NCI-H82 treated with DMSO at 0.1 percent for 48 hours (cell line): Measurements from ENCODE around the gene PREPL.

Experiments used
- DNase-seq: peaks from one replicate; lab custom pipeline; 2025; ENCODE audit not compliant: unreplicated experiment; lab: John Stamatoyannopoulos, UW

PREPL gene

DNA sequence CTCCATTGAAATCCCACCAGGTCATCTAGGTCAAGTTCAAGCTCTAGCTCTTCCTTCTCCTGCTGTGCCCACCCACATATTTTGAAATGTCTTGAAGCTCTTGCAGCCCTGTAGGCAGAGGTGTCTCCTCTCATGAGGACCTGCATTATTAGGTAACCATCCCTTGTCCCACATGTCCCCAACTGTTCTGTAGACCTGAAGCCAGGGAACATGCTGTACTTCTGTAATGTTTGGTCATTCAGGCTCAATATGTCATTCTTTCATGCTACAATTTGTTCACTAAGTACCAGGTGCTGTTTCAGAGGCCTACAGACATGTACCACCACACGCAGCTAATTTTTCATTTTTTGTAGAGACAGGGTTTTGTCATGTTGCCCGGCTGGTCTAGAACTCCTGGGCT lies 63.9 kb downstream of the PREPL start:
- no peak for DNase-seq

DNA sequence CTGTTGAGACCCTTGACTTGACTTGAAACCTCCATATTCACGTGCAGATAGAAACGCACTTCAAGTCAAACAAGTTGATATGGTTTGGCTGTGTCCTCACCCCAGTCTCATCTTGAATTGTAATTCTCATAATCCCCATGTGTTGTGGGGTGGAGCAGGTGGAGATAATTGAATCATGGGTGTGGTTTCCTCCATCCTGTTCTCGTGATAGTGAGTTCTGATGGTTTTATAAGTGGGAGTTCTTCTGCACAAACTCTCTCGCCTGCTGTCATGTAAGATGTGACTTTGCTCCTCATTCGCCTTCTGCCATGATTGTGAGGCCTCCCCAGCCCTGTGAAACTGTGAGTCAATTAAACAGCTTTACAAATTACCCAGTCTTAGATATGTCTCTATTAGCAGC lies 64.6 kb downstream of the PREPL start:
- DNase-seq: no peak

DNA sequence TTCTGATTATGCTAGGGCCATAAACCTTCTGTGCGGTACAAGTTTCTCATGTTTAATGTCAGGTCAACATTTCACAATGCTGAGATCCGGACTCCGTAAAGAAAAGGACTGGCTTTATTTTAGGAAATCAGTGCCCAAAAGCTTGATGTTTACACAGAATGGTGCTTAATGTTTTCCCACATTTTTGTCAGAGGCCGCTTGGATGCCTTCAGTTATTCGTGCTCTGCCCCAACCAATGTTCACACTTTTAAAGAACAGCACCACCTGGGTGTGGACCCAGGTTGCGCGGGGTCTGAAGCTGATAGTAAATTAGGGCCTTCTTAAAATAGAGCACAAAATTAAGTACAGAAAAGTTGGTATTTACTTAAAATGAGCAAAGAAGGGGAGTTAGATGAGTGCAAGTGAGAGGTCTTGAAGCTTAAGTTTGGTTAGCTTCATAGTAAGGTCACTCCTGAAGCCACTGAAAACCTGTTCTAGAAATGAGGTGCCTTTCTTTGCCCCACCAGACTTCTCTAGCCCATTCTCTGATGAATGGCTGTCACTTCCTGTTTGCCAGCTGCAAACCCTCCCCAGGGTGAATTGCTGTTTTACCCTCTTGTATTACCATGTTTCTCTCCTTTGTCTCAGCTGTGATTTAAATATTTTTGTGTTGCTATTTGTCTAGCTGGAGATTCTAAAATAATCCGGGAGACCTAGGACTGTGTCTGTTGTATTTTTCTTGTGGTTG lies 65.5 kb downstream of the PREPL start:
- no peak for DNase-seq

GRCh38 chr2:44295113-44295512 lies 66.2 kb downstream of the PREPL start:
- no peak for DNase-seq

DNA sequence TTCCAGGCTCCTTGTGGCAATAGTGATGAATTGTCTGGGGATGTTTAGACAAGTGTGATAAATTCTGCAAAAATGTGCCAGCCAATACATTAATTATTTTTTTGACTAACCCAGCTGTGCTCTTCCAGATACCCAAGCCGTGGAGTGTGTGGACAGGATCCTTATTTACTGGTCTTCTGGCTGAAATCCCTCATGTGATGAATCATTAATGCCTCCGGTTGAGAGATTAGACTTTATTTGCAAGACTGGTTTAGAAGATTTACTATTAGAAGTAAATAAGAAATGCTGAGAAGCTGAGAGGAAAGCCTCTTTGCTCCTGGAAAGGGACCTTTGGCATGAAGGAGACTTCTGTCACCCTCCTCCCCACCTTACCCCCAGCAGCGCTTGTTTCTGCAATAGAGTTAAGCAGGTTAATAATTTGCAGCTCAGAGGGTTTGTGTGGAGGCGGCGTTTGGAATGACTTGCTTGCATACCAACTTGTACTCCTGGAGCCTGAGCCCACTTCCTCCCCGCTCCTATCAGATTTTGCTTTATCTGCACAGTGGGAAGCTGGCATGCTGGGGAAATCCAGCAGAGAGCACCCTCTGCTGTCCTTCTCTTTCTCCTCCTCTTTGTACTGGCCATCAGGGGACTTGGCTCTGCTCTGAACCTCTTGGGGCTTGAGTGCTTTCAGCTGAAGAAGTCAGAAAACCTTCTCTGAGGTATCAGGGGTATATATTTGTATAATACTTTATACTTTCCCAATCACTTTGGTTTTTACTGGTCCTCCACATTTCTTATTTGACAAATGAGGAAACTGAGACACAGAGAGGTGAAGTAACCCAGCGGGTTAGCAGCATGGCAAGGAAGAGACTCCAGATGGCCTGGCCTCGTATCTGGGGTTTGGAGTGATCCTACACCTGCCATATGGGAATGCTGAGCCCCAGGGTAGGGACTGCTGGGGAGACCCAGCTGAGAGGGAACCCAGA lies 69.7 kb downstream of the PREPL start:
- DNase-seq: peak; percentile 40

- DNase-seq: no peak
These were observed 71.0 kb downstream of the PREPL start for GRCh38 chr2:44290261-44290660.

DNA sequence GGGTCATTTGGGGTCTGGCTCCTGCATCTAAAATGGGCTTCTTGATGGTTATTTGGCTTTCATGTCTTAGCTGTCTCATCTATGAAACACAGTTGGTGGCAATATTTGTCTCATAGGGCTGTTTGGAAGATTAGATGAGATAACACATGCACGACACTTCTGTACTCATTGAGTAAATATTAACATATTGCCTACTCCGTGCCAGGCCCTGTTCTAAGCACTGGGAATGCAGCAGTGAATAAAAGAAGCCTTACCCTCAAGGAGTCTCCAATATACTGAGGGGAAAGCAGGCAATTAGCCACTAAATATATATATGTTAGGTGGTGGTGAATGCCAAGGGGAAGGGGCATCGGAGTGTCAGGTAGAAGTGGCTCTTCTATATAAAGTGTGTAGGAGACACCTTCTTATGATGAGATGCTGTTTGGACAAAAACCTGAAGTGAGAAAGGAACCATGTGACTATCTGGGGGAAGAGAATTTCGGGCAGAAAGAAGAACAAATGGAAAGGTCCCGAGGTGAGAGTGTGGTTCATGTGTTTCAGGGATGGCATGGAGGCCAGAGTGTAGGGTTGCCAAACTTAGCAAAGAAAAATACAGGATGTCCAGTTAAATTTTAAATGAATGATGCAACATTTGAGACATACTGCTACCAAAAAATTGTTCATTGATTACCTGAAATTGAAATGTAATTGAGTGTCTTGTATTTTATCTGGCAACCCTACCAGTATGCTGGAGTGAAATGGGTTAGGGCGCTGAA lies 74.2 kb downstream of the PREPL start:
- no peak for DNase-seq

- no peak for DNase-seq
These were observed 75.0 kb downstream of the PREPL start for GRCh38 chr2:44286119-44286883.

GRCh38 chr2:44285174-44285573 lies 76.1 kb downstream of the PREPL start:
- no peak for DNase-seq

GRCh38 chr2:44283116-44283666 lies 78.1 kb downstream of the PREPL start:
- DNase-seq: no peak

- no peak for DNase-seq
These were observed 80.4 kb downstream of the PREPL start for GRCh38 chr2:44280869-44281268.

GRCh38 chr2:44277541-44277940 lies 83.8 kb downstream of the PREPL start:
- DNase-seq: no peak

DNA sequence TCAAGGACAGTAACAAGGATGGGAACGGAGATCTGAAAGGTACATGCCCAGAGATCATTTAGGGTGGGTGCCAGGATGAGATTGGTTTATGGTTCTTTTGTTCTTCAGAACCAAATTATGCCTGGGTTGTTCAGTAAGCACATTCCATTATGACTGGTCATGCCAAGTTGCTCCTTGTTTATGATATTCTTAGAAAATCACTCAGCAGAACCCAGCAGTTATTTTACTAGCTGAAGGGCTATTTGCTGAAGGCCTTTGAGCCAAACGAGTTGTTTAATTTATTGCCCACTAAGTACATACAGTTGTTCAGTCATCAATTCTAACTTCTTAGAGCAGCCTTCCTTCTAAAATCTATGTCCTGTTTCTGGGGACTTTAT lies 85.4 kb downstream of the PREPL start:
- no peak for DNase-seq

- DNase-seq: no peak
These were observed 87.7 kb downstream of the PREPL start for GRCh38 chr2:44273596-44273995.

DNA sequence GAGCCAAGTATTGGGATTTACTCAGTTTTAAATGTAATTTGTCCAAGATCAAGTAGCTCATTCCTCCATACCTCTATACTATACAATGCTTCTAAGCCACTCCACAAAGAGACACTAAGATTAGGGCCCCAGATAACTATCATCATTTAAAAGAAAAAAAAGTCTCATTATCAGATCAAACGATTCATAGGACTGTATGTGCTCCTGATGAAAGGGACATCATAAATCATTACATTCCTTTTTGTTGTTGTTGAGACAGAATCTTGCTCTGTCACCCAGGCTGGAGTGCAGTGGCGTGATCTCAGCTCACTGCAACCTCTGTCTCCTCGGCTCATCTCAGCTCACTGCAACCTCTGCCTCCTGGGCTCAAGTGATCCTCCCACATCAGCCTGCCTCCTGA lies 88.2 kb downstream of the PREPL start:
- no peak for DNase-seq

DNA sequence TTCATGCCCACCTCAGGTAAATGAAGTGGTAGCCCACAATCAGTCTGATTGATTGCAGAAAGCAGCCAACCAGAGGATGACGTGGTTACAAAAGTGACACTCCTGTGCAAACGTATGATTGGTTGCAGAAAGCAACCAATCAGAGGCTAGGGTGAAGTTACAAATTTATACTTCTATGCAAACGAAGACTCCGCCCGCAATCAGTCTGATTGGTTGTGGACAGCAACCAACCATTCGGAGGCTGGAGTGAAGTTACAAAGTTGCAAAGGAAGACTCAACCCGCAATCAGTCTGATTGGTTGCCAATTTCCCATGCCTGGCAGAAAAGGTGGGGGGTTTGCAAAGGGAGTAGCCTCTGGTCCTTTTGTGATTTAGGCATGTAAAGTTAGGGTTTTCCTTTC lies 90.0 kb downstream of the PREPL start:
- DNase-seq: no peak

DNA sequence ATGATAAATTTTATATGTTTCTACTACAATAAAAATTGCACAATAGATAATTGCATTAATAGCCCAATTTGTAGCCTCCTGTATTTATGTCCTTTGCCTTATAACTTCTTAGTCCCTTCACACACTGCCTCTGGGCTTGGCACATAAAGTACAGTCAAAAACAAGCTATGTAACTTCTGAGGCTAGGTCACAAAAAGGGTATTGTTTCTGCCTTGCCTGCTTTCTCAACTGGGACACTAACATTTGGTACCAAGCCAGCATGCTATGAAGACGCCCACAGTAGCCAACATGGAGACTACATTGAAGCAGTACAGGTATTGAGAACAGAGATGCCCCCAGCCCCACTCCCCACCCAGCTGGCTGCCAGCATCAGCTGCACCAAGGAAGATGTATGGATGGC lies 91.5 kb downstream of the PREPL start:
- no peak for DNase-seq

- DNase-seq: no peak
These were observed 93.3 kb downstream of the PREPL start for GRCh38 chr2:44267796-44268648.
